Cardiac atrium fibroblast (primary cell): ENCODE results near the gene LILRB1. TPM values are rescaled to one million over a fixed set of nuclear protein-coding genes. Genes with fewer than 3 reads are reported as not detected.

Source experiments
- total RNA-seq: library from RNA; depleted of rRNA; stranded (reverse); fragments of >200 nt; gene quantifications from 2 replicates; pipeline ENCODE4 v1.2.3, GENCODE V29; 2015

Gene LILRB1
- not detected in 2 replicates for total RNA-seq

DNA sequence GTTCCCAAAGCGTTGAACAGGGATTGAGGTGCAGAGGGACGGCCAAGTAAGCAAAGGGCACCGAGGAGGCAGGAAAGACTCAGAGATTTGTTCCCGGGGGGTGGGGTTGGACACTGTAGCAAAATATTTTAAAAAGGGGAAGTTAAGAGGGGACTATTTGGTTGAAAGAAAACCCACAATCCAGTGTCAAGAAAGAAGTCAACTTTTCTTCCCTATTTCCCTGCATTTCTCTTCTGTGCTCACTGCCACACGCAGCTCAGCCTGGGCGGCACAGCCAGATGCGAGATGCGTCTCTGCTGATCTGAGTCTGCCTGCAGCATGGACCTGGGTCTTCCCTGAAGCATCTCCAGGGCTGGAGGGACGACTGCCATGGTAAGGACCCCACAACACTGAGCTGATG, at the start of gene LILRB1:
TSS of gene LILRB1 (plus strand) at position 223 of the 400 bp plus-strand sequence. CDS start 590 bp downstream, outside the sequence.

DNA sequence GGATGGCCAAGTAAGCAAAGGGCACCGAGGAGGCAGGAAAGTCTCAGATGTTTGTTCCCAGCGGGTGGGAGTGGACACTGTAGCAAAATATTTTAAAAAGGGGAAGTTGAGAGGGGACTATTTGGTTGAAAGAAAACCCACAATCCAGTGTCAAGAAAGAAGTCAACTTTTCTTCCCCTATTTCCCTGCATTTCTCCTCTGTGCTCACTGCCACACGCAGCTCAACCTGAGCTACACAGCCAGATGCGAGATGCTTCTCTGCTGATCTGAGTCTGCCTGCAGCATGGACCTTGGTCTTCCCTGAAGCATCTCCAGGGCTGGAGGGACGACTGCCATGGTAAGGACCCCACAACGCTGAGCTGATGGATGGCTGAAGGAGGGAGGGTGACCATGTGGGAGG, 36.8 kb upstream of the LILRB1 start, which contains the start of gene LILRA1:
TSS of gene LILRA1 (plus strand) at position 188 of the 400 bp plus-strand sequence. CDS start 613 bp downstream, outside the sequence.

DNA sequence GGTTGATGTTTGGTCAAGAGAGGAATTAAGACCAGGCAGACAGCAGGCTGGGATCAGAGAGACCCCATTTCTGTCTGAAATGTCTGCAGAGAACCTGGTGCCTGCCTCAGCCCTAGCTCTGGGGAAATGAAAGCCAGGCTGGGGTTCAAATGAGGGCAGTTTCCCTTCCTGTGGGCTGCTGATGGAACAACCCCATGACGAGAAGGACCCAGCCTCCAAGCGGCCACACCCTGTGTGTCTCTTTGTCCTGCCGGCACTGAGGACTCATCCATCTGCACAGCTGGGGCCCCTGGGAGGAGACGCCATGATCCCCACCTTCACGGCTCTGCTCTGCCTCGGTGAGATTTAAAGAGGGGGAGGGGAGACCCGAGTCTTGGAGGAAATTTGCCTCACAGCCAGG, 32.4 kb downstream of the LILRB1 start, which contains the start of gene LILRB4:
TSS of gene LILRB4 (plus strand) at position 256 of the 400 bp plus-strand sequence. CDS start at position 305, 49 bp downstream.

Other genes starting within 250 kb of the LILRB1 start
- 0.16 TPM in 1 of 2 replicates, not detected in the other for gene TTYH1, start 215.0 kb upstream of the LILRB1 start, total RNA-seq
- 28.5 and 68.2 TPM in 2 replicates for gene LENG8, start 181.3 kb upstream of the LILRB1 start, total RNA-seq
- 3.6 and 4.9 TPM in 2 replicates for gene LENG9, start 166.7 kb upstream of the LILRB1 start, total RNA-seq
- 85.5 and 90.4 TPM in 2 replicates for gene CDC42EP5, start 157.2 kb upstream of the LILRB1 start, total RNA-seq
- gene LAIR2, start 127.7 kb upstream of the LILRB1 start, total RNA-seq, result not detected in 2 replicates
- not detected in 2 replicates for gene LILRA2, start 56.7 kb upstream of the LILRB1 start, total RNA-seq
- not detected in 2 replicates for gene LILRA1, start 36.9 kb upstream of the LILRB1 start, total RNA-seq
- gene LILRB4, start 32.5 kb downstream of the LILRB1 start, total RNA-seq, result not detected in 2 replicates
- gene KIR3DL3, start 94.0 kb downstream of the LILRB1 start, total RNA-seq, result not detected in 2 replicates
- not detected in 2 replicates for gene KIR2DL3, start 108.0 kb downstream of the LILRB1 start, total RNA-seq
- gene KIR2DL1, start 139.3 kb downstream of the LILRB1 start, total RNA-seq, result not detected in 2 replicates
- not detected in 2 replicates for gene KIR2DL4, start 173.1 kb downstream of the LILRB1 start, total RNA-seq
- not detected in 2 replicates for gene KIR3DL1, start 186.0 kb downstream of the LILRB1 start, total RNA-seq
- gene KIR2DS4, start 202.2 kb downstream of the LILRB1 start, total RNA-seq, result not detected in 2 replicates
- gene KIR3DL2, start 220.0 kb downstream of the LILRB1 start, total RNA-seq, result not detected in 2 replicates
- not detected in 2 replicates for gene FCAR, start 243.8 kb downstream of the LILRB1 start, total RNA-seq